OCI-LY3 (cell line): ENCODE data around the gene DNAJC15.
A peak's percentile ranks its signal among the peaks of the same experiment; 100 is the strongest.

ENCODE experiments used
- H2AFZ ChIP-seq: fragments of 200-600, 300-600 bp; shearing (Covaris generic); 2 replicates; pipeline ENCODE4 v1.6.0; 2014; ENCODE audit warnings: antibody characterized with exemption, low read depth, low read length
- H3K27ac ChIP-seq: fragments of 200-600, 300-600 bp; sonication (generic); 2 replicates; pipeline ENCODE4 v1.5.1; 2014; ENCODE audit warnings: mild to moderate bottlenecking, low read length, moderate library complexity, mixed read lengths
- H3K27me3 ChIP-seq: fragments of 200-600, 300-600 bp; sonication (generic); 2 replicates; pipeline ENCODE4 v1.6.1; 2014; ENCODE audit warnings: low read depth, low read length, mixed read lengths
- H3K36me3 ChIP-seq: fragments of 200-600, 300-600 bp; sonication (generic); replicated peaks from 2 replicates; pipeline ENCODE3; 2014; ENCODE audit warnings: low read depth, low read length, mixed read lengths
- H3K4me1 ChIP-seq: fragments of 300-600, 200-600 bp; sonication (generic); 2 replicates; pipeline ENCODE4 v1.6.1; 2014; ENCODE audit warnings: low read length, mixed read lengths
- H3K4me2 ChIP-seq: fragments of 200-600, 300-600 bp; sonication (generic); 2 replicates; pipeline ENCODE4 v1.6.1; 2014; ENCODE audit warnings: low read length, mixed read lengths
- H3K4me3 ChIP-seq: fragments of 300-600, 200-600 bp; sonication (generic); 2 replicates; pipeline ENCODE4 v1.5.1; 2014; ENCODE audit warnings: antibody characterized with exemption, mild to moderate bottlenecking, low read length, moderate library complexity
- H3K79me2 ChIP-seq: fragments of 300-600, 200-600 bp; shearing (Covaris generic); 2 replicates; pipeline ENCODE4 v1.6.1; 2014; ENCODE audit warnings: mild to moderate bottlenecking, low read length, mixed read lengths
- H3K9ac ChIP-seq: fragments of 300-600, 200-600 bp; shearing (Covaris generic); 2 replicates; pipeline ENCODE4 v1.6.0; 2014; ENCODE audit warnings: mild to moderate bottlenecking, low read length, moderate library complexity
- H3K9me3 ChIP-seq: fragments of 200-600, 300-600 bp; shearing (Covaris generic); 2 replicates; pipeline ENCODE4 v1.6.1; 2014; ENCODE audit warnings: low read length, mixed read lengths; ENCODE audit not compliant: insufficient read depth
- H4K20me1 ChIP-seq: fragments of 200-600, 300-600 bp; sonication (generic); 2 replicates; pipeline ENCODE4 v1.6.1; 2016; ENCODE audit warnings: low read length, mixed read lengths; ENCODE audit not compliant: insufficient read depth
- CTCF ChIP-seq: fragments of 200-600, 300-600 bp; sonication (generic); IDR thresholded peaks from 2 replicates; pipeline ENCODE4 v1.5.1; 2014; ENCODE audit warnings: antibody characterized with exemption, low read length, low read depth
- EZH2phosphoT487 ChIP-seq: fragments of 200-600 bp; shearing (Covaris generic); IDR thresholded peaks from 2 replicates; pipeline ENCODE4 v1.6.1; 2018; ENCODE audit warnings: antibody characterized with exemption, mixed run types, low read depth

Gene DNAJC15

GRCh38 chr13:43129511-43130110 is 106.2 kb downstream of the DNAJC15 start:
- H3K4me1 ChIP-seq: peaks cover 26% of the 10 kb centered on the region
- H2AFZ ChIP-seq: no peak overlapping the region
- H3K9me3 ChIP-seq: no peaks in the 10 kb centered on the region
- no peak overlapping the region for H3K9ac ChIP-seq
- no peaks in the 10 kb centered on the region for H3K79me2 ChIP-seq
- TF ChIP-seq CTCF (no peak), EZH2phosphoT487 (no peak; the same call in 1 of the 2 replicates)
- peak overlapping the region; percentile 79 for H3K4me3 ChIP-seq
- H3K36me3 ChIP-seq: no peaks in the 10 kb centered on the region
- peak overlapping the region; percentile 98 for H3K4me2 ChIP-seq
- H3K27me3 ChIP-seq: peaks cover 40% of the 10 kb centered on the region
- no peak overlapping the region for H3K27ac ChIP-seq
- H4K20me1 ChIP-seq: no peaks in the 10 kb centered on the region

- Histone ChIP-seq H3K4me3 (no peak overlapping the region), H3K27me3 (peaks cover 42% of the 10 kb centered on the region), H3K27ac (no peak overlapping the region), H3K4me2 (no peak overlapping the region), H3K4me1 (peaks cover 24% of the 10 kb centered on the region), H3K9ac (no peak overlapping the region), H3K79me2 (no peaks in the 10 kb centered on the region), H3K9me3 (no peaks in the 10 kb centered on the region), H2AFZ (no peak overlapping the region), H3K36me3 (no peaks in the 10 kb centered on the region), H4K20me1 (no peaks in the 10 kb centered on the region)
- TF ChIP-seq EZH2phosphoT487 (no peak), CTCF (peak; percentile 84)
Observed at GRCh38 chr13:43132257-43132656, 108.9 kb downstream of the DNAJC15 start.

- peaks cover 18% of the 10 kb centered on the region for H3K4me1 ChIP-seq
- no peak overlapping the region for H2AFZ ChIP-seq
- no peak overlapping the region for H3K4me2 ChIP-seq
- no peak overlapping the region for H3K9ac ChIP-seq
- H3K4me3 ChIP-seq: no peak overlapping the region
- no peaks in the 10 kb centered on the region for H4K20me1 ChIP-seq
- H3K9me3 ChIP-seq: no peaks in the 10 kb centered on the region
- H3K36me3 ChIP-seq: no peaks in the 10 kb centered on the region
- TF ChIP-seq CTCF (no peak), EZH2phosphoT487 (no peak)
- H3K27ac ChIP-seq: no peak overlapping the region
- H3K79me2 ChIP-seq: no peaks in the 10 kb centered on the region
- peaks cover 42% of the 10 kb centered on the region for H3K27me3 ChIP-seq
Observed at GRCh38 chr13:43132911-43133310, 109.5 kb downstream of the DNAJC15 start.

GRCh38 chr13:43133792-43134191 is 110.4 kb downstream of the DNAJC15 start:
- Histone ChIP-seq H3K27me3 (peaks cover 42% of the 10 kb centered on the region), H3K4me2 (no peak overlapping the region), H2AFZ (no peak overlapping the region), H3K4me1 (peaks cover 13% of the 10 kb centered on the region), H3K9ac (no peak overlapping the region), H4K20me1 (no peaks in the 10 kb centered on the region), H3K4me3 (no peak overlapping the region), H3K36me3 (no peaks in the 10 kb centered on the region), H3K9me3 (no peaks in the 10 kb centered on the region), H3K27ac (no peak overlapping the region), H3K79me2 (no peaks in the 10 kb centered on the region)
- TF ChIP-seq EZH2phosphoT487 (no peak), CTCF (no peak; the same call in 1 of the 2 replicates)
